ENCODE measurements around the gene CNTN1.

GRCh38 chr12:41120211-41120610 is 428.0 kb downstream of the CNTN1 start:
- no peak for TF ChIP-seq CTCF (IDR thresholded peaks at IDR 0.05)
- TF ChIP-seq POLR2A (IDR thresholded peaks at IDR 0.05) = no peak
